GM18870 (cell line): Measurements from ENCODE around the gene AATF.
"Not testable (repeated sequence)": the region's sequence is repeated elsewhere in the genome, so short reads cannot be mapped to it uniquely, and the experiment has no call there.

Experiments used
- ATAC-seq: cut with Tn5 transposase; IDR thresholded peaks from one replicate; pipeline ENCODE4 v1.9.1; 2021; ENCODE audit warnings: moderate library complexity; ENCODE audit not compliant: unreplicated experiment

The AATF gene

GRCh38 chr17:37069087-37069486 lies 120.3 kb downstream of the AATF start:
- no peak for ATAC-seq

GRCh38 chr17:37073464-37073863 lies 124.7 kb downstream of the AATF start:
- not testable (repeated sequence) for ATAC-seq

- no peak for ATAC-seq
Observed at GRCh38 chr17:37079065-37079708, 130.4 kb downstream of the AATF start.

GRCh38 chr17:37079735-37080134 lies 131.0 kb downstream of the AATF start:
- ATAC-seq: no peak

- ATAC-seq: no peak
Observed at GRCh38 chr17:37081287-37081686, 132.5 kb downstream of the AATF start.

- ATAC-seq: no peak
Observed at GRCh38 chr17:37082311-37082860, 133.6 kb downstream of the AATF start.

- no peak for ATAC-seq
Observed at GRCh38 chr17:37082985-37083384, 134.2 kb downstream of the AATF start.

GRCh38 chr17:37083456-37083855 lies 134.7 kb downstream of the AATF start:
- no peak for ATAC-seq

- no peak for ATAC-seq
Observed at GRCh38 chr17:37084372-37084771, 135.6 kb downstream of the AATF start.

- no peak for ATAC-seq
Observed at GRCh38 chr17:37086334-37086733, 137.6 kb downstream of the AATF start.

- no peak for ATAC-seq
Observed at GRCh38 chr17:37086948-37087347, 138.2 kb downstream of the AATF start.

- no peak for ATAC-seq
Observed at GRCh38 chr17:37087683-37088082, 138.9 kb downstream of the AATF start.

- ATAC-seq: no peak
Observed at GRCh38 chr17:37088459-37088858, 139.7 kb downstream of the AATF start.

GRCh38 chr17:37088913-37089312 lies 140.2 kb downstream of the AATF start:
- ATAC-seq: no peak

GRCh38 chr17:37089956-37090355 lies 141.2 kb downstream of the AATF start:
- ATAC-seq: no peak

- ATAC-seq: no peak
Observed at GRCh38 chr17:37090941-37091340, 142.2 kb downstream of the AATF start.

- ATAC-seq: no peak
Observed at GRCh38 chr17:37092071-37092470, 143.3 kb downstream of the AATF start.

GRCh38 chr17:37092701-37093100 lies 143.9 kb downstream of the AATF start:
- ATAC-seq: no peak

GRCh38 chr17:37094391-37094790 lies 145.6 kb downstream of the AATF start:
- no peak for ATAC-seq

- no peak for ATAC-seq
Observed at GRCh38 chr17:37096071-37096470, 147.3 kb downstream of the AATF start.

- ATAC-seq: no peak
Observed at GRCh38 chr17:37097154-37097553, 148.4 kb downstream of the AATF start.

GRCh38 chr17:37098152-37098551 lies 149.4 kb downstream of the AATF start:
- no peak for ATAC-seq
